Measurements from ENCODE around the gene DDIT3.

- TF ChIP-seq CTCF (IDR thresholded peaks at IDR 0.05 in 2 of 3, conservative IDR thresholded peaks at IDR 0.05 in 1 of 3; ENCODE audit: borderline replicate concordance in 1 of 3, insufficient read depth in 1 of 3, low read depth in 2 of 3, low read length in 2 of 3) = no peak
- TF ChIP-seq POLR2A (IDR thresholded peaks at IDR 0.05; ENCODE audit: borderline replicate concordance, extremely low read depth, insufficient read depth, insufficient read length) = no peak
- no peak for TF ChIP-seq YY1 (IDR thresholded peaks at IDR 0.05; ENCODE audit: extremely low read depth, insufficient replicate concordance, low read depth, low read length)
- TF ChIP-seq TCF7L2 (IDR thresholded peaks at IDR 0.05; ENCODE audit: borderline replicate concordance, extremely low read depth, insufficient read depth, insufficient read length) = no peak
- no peak for TF ChIP-seq REST (IDR thresholded peaks at IDR 0.05; ENCODE audit: low read depth)
- no peak for TF ChIP-seq EZH2 (IDR thresholded peaks at IDR 0.05)
- TF ChIP-seq ZFX (IDR thresholded peaks at IDR 0.05) = no peak
- no peak for TF ChIP-seq ZBTB33 (IDR thresholded peaks at IDR 0.05; ENCODE audit: extremely low read depth, insufficient replicate concordance, low read length)
- no peak for TF ChIP-seq POLR2AphosphoS5 (IDR thresholded peaks at IDR 0.05; ENCODE audit: low read depth, low read length)
- no peak for TF ChIP-seq SIN3A (IDR thresholded peaks at IDR 0.05; ENCODE audit: low read depth)
Observed at GRCh38 chr12:57534991-57535543, 14.8 kb upstream of the DDIT3 start.

Measured in HCT116 (cell line).